HG02610 (cell line): ENCODE measurements around the gene IQSEC1.

Source experiments
- ATAC-seq: cut with Tn5 transposase; IDR thresholded peaks from one replicate; pipeline ENCODE4 v1.9.1; 2021; ENCODE audit warnings: mild to moderate bottlenecking, moderate library complexity; ENCODE audit not compliant: unreplicated experiment

Gene IQSEC1

DNA sequence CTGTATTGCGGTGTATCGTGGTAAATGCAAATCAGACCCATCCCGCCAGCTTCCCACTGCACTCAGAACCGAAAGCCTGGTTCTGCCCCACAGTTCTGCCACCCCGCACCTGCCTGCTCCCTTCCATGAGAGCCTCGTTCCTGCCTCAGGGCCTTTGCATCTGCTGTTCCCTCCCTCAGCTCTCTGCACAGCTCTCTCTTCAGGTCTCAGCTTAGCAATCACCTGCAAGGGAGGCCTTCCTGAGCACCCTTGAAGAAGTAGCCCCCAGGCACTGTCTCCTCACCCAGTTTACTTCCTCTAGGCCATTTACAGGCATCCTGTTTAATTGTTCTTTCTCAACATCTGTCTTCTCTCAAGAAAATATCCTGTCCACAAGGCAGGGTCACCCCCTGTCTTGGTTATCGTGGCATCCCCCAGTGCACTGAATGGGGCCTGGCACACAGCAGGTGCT lies 13.3 kb upstream of the IQSEC1 start:
- no peak for ATAC-seq

DNA sequence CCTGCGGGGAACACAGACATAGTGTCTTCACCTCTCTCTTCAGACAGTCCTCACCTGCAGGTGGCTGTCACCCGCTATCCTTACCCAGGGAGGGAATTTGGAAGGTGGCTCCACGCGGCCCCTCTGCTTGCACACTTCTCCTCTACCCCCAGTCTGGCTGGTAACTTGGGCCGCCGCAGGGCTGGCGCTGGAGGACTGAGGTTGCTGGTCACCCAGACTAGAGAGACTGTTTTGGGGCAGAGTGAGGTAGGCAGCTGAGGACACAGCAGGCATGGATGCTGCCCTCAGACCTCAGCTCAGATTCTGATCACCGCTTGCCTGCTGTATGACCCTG lies 12.6 kb upstream of the IQSEC1 start:
- no peak for ATAC-seq

DNA sequence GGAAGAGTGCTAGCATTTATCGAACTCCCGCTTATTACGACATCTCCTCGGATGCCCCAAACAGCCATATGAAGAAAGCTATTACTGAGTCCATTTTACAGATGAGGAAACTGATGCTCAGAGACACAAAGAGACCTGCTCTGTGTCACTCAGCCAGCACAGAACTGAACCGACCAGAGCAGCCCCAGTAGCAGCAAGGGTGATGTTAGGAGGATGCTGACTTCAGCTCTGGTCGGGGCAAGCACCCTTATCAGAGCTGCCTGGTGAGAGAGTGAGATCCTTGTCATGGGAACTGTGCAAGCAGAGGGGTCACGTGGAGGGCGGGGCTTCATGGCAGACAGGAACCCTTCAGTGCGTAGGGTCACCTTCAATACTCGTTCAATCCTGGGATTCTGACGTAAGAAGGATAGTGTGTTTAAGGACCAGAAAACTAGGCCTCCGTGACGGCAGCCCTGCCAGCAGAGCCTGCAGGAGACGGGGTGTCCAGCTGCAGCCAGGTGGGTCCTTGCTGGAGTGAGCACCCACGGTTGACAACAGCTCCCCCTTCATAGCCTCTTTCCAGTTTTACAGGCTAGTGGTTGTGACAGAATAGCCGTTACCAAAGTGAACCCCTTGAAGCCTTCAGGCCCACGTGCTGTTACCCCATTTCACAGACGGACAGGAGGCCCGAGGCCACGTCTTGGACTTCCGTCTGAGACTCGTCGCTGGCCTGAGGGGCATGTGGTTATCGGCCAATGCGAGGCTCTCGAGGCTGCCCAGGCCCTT lies 12.0 kb upstream of the IQSEC1 start:
- ATAC-seq = no peak

DNA sequence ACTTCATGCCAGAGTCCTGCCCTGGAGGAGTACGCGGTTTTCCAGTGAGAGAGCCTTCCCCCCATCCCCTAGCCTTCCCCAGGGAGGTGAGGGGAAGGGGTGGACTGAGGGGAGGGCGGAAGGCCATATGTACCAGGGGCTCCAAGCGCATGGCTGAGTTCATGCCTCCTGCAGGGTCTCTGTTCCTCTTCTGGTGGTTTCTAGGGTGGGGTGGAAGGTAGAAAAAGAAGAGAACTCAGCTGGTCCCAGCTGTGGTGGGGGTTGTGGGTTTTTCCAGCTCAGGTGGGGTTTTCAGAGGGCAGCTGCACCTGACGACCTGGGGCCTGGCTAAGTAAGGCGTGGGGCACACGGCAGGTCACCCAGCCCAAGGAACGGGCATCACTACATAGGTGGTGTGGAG lies 10.7 kb upstream of the IQSEC1 start:
- peak; percentile 60 for ATAC-seq

DNA sequence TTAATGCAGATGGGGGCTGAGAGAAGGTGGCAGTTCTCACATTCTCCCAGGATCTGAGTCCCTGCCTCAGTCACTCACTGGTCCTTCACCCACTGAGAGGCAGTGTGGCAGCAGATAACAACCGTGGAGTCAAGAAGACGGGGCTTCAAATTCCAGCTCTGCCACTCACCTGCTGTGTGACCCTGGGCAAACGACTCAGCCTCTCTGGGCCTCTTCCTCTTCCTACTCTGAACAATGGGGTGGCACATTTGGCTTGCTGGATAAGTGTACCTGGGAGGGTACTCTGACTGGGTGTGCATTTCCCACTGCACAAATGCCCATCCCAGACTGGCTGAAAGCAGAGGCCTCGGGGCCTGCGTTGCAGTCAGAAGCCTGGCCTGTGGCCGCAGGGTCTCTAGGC lies 10.0 kb upstream of the IQSEC1 start:
- no peak for ATAC-seq

DNA sequence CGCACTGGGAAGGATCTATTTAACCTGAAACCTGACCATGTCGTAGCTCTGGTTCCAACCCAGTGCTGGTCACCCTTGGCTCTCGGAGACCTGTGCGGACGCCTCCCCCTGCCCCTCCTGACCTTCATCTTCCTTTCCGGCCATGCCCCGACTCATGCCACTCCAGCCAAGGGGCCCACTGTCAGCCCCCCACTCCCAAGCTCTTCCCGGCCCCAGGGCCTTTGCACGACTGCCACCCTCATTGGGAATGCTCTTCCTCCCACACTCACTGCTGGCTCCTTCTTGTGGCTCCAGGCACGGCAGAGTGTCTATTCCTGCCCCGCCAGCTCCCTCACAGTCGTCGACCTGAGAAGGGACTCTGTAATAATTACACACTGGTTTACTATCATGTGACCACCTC lies 9.4 kb upstream of the IQSEC1 start:
- ATAC-seq = no peak

DNA sequence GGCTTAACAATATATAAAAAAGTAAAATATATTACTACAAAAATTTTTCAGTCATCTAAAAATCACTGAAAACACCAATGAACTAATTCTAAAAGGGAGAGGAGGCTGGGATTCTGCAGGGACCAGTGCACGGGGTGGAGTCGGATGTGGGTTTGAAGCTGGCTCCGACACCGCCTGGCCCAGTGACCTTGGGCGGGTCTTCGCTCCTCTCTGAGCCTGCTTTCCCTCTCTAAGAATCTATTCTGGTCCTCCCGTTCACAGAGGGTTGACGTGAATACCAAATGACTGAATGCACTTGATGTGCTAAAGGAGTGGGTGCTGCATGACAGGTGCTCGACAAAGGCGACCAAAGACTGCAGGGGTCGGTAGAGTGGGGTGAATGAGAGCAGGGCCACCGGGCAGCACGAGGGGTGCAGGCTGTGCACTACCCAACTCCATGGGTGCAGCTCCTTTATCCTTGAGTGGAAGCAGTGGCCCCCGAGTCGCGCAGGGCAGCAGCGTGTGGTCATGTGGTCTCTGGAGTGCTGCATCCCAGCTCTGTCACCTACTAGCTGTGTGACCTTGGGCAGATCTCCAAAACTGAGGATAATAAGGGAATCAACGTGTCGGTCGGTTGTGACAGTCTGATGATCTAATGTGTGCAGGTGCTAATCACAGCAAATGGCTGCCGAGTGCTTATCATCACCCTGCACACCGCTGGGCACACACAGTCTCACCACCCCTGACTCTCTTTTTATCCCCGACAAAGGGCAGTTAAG lies 8.6 kb upstream of the IQSEC1 start:
- no peak for ATAC-seq

DNA sequence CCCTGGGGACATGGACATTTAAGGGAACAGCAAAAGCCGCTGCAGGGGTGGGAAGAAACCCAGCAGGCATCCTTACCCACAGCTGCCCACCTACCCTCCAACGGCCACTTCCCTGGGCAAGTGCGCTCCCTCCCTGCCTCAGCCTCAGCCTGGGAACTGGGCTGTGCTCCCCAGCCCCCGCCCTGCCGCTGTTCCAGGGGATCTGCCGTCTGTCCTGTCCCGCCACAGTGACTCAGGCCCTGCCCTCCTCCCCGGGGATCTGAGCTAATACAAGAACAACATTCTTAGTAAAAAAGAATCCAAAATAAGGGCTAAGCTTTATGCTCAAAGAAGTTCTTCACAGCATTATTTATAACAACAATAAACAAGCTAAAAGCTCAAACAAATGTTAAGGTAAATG lies 7.4 kb upstream of the IQSEC1 start:
- ATAC-seq = no peak

DNA sequence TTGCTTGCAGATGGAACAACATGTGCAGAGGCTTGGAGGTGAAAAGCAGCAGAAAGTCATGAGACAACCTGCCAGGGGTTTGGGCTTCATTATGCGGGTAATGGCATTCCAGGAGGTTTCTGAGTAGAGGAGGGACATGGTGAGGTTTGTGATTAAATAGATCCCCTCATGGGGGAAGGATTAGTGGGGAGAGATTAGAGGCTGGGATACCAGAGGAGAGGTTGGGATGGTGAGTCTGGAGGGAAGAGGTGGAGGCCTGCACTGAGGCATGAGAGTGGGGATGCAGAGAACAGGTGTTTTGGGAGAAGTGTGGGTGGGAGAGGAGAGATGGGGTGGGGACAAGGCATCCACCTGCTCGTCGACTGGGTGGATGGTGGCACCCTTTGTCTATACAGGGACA lies 6.8 kb upstream of the IQSEC1 start:
- ATAC-seq = no peak

DNA sequence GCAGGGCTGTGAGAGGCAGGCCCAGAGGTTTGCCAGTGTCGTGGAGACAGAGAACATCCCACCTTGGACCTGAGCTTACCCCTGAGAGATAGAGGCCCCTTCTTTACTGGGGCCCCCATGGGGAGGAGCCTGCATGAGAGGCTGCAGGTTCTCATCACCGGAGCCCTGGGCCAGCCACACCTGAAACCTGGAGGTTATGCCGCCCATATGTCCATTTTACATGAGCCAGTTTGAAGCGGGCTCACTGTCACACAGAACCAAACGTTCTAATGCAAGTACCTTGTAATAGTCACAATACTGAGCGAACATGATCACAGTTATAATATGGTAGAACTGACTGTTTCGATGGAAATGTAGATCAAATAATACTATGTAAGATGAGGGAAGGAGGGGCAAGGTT lies 6.3 kb upstream of the IQSEC1 start:
- no peak for ATAC-seq

DNA sequence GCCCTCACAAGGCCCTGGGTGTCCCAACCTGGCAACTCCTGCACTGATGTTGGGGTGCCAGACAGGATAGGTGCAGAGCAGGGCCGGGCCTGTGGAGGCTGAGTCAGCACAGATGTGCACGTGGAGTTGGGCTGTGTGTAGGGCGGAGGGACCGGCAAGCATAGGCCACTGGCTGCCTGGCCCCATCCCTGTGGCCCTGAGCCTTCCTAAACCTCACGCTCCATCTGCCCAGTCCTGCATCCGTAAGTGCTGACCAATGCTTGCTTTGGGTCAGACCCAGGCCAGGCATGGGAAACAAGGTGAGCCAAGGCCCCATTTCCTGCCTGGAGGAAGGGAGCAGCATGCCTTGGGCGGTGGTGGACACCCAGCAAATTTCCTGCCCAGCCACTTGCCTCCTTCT lies 5.8 kb upstream of the IQSEC1 start:
- ATAC-seq = no peak

DNA sequence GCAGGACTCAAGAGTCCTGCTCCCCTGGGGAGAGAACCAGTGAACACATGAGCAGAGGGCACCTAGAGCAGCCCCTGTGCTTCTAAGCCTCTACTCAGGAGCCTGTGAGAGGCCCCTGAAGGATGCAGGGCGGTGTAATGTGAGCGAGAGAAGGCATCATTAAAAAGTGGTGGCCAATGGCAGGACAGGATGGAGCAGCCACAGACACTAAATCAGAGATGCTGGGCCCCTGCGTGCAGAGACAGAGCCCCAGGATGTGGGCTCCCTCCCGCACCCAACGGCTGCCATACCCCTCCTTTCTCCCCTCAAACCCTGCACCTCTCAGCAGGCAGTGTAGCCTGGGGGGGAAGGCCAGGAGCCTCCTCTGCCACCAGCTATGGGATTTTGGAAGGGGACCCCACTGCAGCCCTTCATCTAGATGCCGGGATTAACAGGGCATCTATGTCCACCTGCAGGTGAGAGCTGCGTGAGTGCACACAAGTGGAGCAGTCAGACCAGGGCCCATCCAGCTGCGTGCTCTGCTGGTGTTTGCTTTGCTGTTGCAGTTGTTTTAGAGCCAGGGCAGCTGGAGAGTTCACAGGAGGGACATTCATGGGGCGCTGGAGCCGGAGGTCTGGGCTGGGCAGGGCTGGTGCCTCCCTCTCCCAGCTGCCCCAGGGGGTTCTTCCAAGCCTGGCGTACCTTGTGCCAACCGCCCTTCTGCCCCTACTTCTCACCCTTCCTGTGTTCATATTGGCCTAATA lies 5.1 kb upstream of the IQSEC1 start:
- ATAC-seq = no peak

DNA sequence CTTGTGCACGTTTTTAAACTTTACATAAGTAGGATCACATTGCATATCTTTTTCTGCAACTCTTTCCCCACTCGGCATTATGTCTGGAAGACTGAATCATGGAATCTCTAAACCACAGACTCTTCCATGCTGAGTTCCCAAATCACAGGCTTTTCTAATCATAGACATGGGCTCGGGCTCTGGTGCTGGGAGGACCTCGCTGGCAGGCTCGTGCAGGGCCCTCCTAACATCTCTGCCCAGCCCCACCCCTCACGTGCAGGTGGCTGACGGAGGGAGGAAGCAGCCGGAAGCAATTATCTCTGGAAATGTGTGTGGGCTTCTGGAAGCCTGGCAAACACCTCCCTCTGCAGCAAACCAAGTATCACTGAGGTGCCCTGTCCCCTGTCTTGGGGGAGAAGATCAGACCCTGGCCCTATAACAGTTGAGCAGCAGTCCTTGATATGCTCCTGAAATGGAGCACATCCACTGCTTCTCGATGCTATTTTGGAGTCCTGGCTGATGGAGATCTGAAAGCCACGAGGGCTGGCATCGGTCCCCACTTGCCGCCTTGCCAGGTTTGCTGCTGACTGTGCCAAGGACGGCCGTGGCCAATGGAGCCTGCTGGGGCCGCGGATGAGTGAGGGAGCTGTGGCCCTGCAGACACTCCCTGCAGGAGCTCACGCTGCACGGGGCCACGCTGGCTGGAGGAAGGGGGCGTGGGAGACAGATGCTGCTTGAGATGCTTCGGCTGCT lies 4.4 kb upstream of the IQSEC1 start:
- no peak for ATAC-seq

DNA sequence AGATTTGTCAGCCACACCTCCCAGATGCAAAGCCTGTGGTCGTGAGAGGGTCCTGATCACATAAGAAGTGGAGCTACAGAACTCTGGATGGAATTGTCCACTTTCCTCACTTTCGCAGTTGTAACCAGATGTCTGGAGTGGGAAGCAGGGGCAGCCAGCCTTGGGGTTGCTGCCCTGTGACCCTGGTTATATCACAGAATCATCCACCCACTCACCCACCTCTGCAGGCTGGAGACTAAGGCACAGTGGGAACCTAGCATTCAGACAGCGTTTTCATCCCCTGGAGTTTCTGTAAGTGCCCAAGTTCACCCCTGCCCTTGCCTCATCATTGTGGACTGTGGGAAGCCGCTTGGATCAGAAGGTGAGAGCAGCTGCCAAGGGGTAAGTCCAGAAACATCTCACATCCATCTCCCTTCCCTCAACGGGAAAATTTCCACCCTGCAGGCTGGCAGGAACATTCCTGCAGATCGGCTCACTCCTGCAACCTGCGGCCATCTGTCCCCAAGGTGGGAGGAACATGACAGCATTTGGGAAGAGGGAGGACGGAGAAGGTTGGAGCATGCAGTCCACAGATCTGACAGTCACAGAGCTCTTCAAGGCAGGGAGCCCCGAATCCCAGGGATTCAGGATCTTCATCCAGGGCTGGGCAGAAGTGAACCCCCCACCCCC lies 2.9 kb upstream of the IQSEC1 start:
- no peak for ATAC-seq

DNA sequence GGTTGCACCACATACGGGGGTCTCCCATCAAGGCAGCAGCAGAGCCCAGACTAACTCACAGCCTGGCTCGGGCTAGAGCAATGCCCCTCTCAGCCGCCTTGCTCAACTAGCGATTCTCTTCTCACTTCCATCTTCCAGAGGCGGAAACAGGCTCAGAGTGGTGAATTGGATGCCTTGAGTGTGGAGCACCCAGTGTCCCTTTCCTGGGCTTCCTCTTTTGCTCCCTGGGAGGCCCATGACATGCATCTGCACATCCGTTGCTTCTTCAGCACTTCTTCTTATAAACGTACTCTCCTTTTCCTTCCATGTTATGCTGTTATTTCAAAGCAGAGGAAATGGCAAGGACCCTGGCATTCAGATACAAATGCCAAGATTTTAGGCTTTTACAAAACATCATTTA lies 2.1 kb upstream of the IQSEC1 start:
- ATAC-seq = no peak

DNA sequence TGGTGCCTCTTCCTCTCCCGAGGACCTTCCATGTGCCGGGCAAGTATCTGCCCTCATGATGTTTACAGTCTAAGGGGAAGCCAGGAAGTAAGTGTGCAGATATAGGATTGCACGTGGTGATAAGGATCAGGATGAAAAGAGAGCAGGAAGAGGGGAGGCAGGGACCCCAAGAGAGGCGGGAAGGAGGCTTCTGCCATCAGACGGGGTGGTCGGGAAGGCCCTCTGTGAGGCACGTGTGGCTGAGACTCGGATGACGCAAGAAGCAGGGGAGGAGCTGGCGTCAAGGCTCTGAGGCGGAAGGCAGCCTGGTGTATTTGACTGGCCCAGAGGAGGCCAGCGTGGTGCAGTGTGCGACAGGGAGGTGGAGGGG lies 762 bp upstream of the IQSEC1 start:
- no peak for ATAC-seq

DNA sequence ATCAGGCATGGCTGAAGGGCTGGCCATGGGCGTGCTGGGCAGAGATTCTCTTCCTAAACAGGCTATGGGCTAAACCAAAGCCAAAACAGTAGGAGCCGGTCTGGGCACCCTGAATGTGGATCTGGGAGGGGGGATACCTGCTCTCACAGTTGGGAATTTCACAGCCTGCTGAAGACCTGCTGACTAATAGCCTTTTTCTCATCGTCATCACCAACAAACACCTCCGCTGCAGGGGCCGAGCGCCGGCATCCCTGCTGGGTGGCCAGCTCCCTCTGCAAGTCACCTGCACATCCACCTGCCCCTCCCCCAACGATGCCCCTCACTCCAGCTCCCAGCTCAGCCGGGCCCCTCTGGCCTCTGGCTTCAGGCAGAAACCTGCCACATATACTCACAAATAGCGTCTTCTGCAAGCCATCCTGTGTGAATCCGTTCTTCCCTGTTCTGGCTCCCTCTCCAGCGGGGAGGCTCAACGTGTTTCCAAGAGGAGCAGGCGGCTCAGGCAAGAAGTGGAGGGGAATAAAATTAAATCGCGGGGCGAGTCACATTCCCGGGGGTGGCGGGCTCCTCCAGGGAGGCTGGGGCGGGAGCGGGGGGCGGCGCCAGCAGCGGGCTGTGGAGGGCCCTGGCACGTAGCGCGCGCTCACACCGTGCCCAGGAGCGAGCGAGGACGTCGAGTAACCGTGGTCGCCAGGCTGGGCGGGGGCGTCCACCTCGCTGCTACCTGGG lies 466 bp downstream of the IQSEC1 start:
- ATAC-seq = peak; percentile 27

DNA sequence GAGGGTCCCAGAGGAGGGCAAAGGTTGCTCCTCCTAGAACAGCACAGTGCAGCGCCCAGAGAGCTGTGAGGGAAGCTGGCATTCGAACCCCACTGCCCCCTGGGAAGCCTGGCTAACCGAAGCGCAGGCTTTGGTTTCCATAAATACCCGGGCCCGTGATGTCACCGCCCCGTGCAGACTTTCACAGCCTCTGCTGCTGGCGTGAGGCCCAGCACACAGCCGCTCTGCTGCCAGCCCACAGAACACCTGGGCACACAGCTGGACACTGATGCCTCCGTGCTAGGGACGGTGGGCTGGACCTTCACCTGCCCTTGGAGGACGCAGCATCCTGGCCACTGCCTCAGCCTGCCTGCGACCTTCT lies 1.0 kb downstream of the IQSEC1 start:
- ATAC-seq = peak; percentile 47

DNA sequence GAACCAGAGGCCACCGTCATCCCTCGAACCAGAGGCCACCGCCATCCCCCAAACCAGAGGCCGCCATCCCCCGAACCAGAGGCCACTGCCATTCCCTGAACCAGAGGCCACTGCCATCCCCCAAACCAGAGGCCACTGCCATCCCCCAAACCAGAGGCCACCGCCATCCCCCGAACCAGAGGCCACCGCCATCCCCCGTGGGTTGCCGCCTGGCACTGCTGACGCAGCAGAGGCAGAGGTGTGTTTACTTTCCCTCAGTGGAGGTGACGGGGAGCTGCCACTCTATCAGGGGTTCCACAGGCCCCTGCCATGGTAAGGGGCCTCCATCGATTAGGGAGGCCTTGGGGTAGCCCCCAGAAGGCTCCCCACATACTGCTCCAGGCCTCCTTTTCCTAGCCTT lies 1.5 kb downstream of the IQSEC1 start:
- no peak for ATAC-seq

DNA sequence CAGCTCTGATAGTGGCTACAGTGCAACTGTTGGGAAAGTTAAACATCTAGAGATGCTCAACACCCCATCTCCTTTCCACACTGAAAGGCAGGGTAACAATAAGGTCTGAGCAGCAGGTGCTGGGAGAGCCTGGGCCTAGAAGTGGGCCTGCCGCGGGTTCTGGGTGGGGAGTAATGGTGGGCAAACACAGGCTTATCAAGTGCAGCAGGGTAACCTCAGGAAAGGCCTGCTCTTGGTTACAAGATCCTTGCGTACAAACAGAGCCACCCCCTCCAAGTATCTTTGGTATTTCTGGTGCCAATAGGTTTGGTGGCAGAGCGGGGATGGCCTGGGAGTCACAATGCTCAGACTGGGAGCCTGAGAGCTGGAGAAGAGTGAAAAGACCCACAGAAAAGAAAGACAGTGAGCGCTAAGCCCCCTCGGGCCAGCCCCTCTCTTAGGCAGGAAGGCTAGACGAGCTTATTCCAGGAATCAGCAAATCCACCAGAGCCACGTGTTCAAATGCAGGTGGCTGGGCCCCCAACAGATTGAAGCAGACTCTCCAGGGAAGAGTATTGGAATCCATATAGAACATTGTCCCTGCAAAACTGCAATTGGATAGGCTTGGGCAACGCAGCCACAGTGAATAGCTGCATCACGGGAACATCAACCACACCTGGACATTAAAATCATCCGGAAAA lies 2.7 kb downstream of the IQSEC1 start:
- no peak for ATAC-seq
